A673 (cell line): Measurements from ENCODE around the gene CREB3L1. TPM values are rescaled to one million over a fixed set of nuclear protein-coding genes. Genes with fewer than 3 reads are reported as not detected.
A peak's percentile ranks its signal among the peaks of the same experiment; 100 is the strongest.

ENCODE experiments used
- BruUV-seq: library from RNA; stranded (reverse); fragments of 400-500 nt; replicated peaks from 2 replicates; lab custom pipeline; 2021; lab: Mats Ljungman, UMichigan
- CTCF ChIA-PET: fragments of 300-600 bp; sonication (Branson Sonifier 250); formaldehyde crosslinking; loops from one replicate; lab custom pipeline; 2022; ENCODE audit warnings: antibody characterized with exemption; lab: Charles Lee
- POLR2A ChIA-PET: fragments of 300-600 bp; sonication (Branson Sonifier 250); formaldehyde crosslinking; loops from one replicate; lab custom pipeline; 2022; ENCODE audit warnings: antibody characterized with exemption; ENCODE audit not compliant: low non-redundant PET; lab: Charles Lee
- DNase-seq: peaks from one replicate; pipeline ENCODE4 v3.0.0-alpha.2; 2015; ENCODE audit warnings: low spot score
- H3K27ac ChIP-seq: fragments of 200-600 bp; sonication (generic); 2 replicates; pipeline ENCODE4 v1.5.1; 2016; ENCODE audit warnings: mixed run types, low read depth, mild to moderate bottlenecking, mixed read lengths, antibody characterized with exemption, low read length; ENCODE audit not compliant: poor library complexity, severe bottlenecking
- H3K27me3 ChIP-seq: fragments of 200-600 bp; sonication (generic); replicated peaks from 2 replicates; pipeline ENCODE4 v1.6.1; 2017; ENCODE audit warnings: mixed run types, low read depth, mild to moderate bottlenecking, mixed read lengths, antibody characterized with exemption, low read length; ENCODE audit not compliant: insufficient read depth, poor library complexity
- H3K36me3 ChIP-seq: fragments of 200-600 bp; sonication (generic); 2 replicates; pipeline ENCODE4 v1.6.1; 2016; ENCODE audit warnings: mixed run types, mild to moderate bottlenecking, mixed read lengths, antibody characterized with exemption, low read length; ENCODE audit not compliant: insufficient read depth, poor library complexity, severe bottlenecking
- H3K4me1 ChIP-seq: fragments of 200-600 bp; sonication (generic); 2 replicates; pipeline ENCODE4 v1.6.1; 2017; ENCODE audit warnings: mixed run types, mild to moderate bottlenecking, mixed read lengths, antibody characterized with exemption, low read length; ENCODE audit not compliant: insufficient read depth, poor library complexity, severe bottlenecking
- H3K4me3 ChIP-seq: fragments of 200-600 bp; sonication (generic); 2 replicates; pipeline ENCODE4 v1.5.1; 2016; ENCODE audit warnings: low read depth, mixed run types, mild to moderate bottlenecking, mixed read lengths, low read length; ENCODE audit not compliant: poor library complexity, severe bottlenecking
- H3K9me3 ChIP-seq: fragments of 200-600 bp; sonication (generic); 2 replicates; pipeline ENCODE4 v1.6.1; 2016; ENCODE audit warnings: mixed run types, low read depth, mild to moderate bottlenecking, mixed read lengths, antibody characterized with exemption, low read length; ENCODE audit not compliant: poor library complexity, severe bottlenecking
- EZH2 ChIP-seq: fragments of 200-600 bp; sonication (generic); IDR thresholded peaks from 2 replicates; pipeline ENCODE4 v1.6.1; 2017; ENCODE audit warnings: borderline replicate concordance, low read depth, mild to moderate bottlenecking, mixed read lengths, antibody characterized with exemption, low read length; ENCODE audit not compliant: poor library complexity, severe bottlenecking
- intact Hi-C: fragments of 100-400 bp; cut with micrococcal nuclease; formaldehyde crosslinking; loops from one replicate; pipeline ENCODE4 v1.10.0; 2022; ENCODE audit not compliant: unreplicated experiment
- total RNA-seq: library from RNA; stranded (reverse); gene quantifications from 2 replicates; pipeline ENCODE4 v1.2.3, GENCODE V29; 2021
- TF ChIP-seq, protein P1 (sequence below): fragments of 300-800, 200-600 bp; sonication (generic); conservative IDR thresholded peaks from 2 replicates; pipeline ENCODE4 v1.5.1; 2017; ENCODE audit warnings: low read depth, mild to moderate bottlenecking, antibody characterized with exemption, low read length, moderate library complexity, mixed read lengths

The CREB3L1 gene
- total RNA-seq, 1 experiment from 2014 or later = 3.5 TPM

DNA sequence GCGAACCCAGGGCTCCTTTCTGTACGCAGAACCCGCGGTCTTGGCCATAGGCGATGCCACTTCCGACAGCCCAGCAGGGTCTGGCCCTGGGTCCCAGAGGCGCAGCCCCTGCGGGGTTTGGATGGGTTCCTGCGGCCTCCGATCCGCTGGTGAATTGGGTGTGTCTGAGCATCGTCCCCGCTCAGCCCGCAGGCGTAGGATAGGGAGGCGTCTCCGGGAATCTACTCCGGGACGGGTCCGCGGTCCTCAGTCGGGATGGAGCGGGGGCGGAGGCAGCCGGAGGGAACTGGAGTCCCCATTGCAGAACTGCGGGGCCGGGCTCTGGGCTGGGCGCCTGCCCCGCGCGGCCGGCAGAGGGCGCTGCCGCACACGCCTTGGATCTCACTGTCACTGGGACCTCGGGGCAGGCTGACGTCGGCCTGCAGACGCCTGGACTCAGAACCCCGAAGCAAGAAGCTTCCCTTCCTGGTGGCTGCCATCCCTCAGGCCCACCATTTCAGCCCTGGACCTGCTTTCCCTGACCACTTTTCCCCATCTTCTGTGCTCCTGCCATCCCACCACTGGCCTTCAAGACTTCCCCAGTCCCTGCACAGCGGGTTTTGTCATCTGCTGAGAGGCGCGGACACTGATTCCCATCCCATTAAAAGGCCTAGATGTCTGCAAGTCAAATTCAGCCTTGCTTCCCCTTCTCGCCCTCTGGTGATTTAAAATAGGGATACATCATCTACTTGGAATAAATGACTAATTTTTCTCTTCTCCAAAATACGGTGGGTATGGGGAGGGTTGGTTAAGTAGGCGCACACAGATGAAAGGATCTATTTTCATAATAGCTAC is 38.3 kb upstream of the CREB3L1 start:
- Histone ChIP-seq H3K27ac (no peak overlapping the region), H3K4me3 (peak overlapping the region; percentile 45), H3K4me1 (peaks cover 46% of the 10 kb centered on the region), H3K9me3 (peaks cover 7% of the 10 kb centered on the region), H3K27me3 (no peaks in the 10 kb centered on the region), H3K36me3 (no peaks in the 10 kb centered on the region)
- ChIA-PET POLR2A (interaction anchor here (0.6 to 0.7 kb wide), 3 partner anchors 76 to 637 kb away, joined by 3 to 7 read pairs (median 6); no protein-coding TSS in a partner anchor), CTCF (interaction anchor here (0.6 to 8.7 kb wide), 12 partner anchors 29 to 297 kb away, joined by 3 to 205 read pairs (median 4); partner anchors contain the start of genes CHRM4 and CREB3L1)
- intact Hi-C loops = loop anchor here (1.0 to 10.0 kb wide), 6 partner anchors 69 to 364 kb away; no protein-coding TSS in a partner anchor
- TF ChIP-seq, protein P1, sequence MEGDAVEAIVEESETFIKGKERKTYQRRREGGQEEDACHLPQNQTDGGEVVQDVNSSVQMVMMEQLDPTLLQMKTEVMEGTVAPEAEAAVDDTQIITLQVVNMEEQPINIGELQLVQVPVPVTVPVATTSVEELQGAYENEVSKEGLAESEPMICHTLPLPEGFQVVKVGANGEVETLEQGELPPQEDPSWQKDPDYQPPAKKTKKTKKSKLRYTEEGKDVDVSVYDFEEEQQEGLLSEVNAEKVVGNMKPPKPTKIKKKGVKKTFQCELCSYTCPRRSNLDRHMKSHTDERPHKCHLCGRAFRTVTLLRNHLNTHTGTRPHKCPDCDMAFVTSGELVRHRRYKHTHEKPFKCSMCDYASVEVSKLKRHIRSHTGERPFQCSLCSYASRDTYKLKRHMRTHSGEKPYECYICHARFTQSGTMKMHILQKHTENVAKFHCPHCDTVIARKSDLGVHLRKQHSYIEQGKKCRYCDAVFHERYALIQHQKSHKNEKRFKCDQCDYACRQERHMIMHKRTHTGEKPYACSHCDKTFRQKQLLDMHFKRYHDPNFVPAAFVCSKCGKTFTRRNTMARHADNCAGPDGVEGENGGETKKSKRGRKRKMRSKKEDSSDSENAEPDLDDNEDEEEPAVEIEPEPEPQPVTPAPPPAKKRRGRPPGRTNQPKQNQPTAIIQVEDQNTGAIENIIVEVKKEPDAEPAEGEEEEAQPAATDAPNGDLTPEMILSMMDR = peak; percentile 100
- TF ChIP-seq EZH2 = no peak
- no TSS peak for BruUV-seq
- DNase-seq = peak; percentile 98

DNA sequence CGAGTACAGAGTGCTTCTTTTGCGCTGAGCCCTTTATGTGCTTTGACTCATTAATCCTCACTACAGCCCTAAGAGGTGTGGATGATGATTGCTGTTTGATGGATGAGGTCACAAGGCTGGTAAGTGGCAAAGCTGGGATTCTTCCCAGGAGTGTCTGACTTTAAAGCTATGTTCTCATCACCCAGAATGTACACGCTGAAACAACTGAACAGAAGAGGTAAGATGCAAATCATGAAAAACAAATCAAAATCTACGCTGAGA is 37.7 kb upstream of the CREB3L1 start:
- Histone ChIP-seq H3K9me3 (peaks cover 7% of the 10 kb centered on the region), H3K36me3 (no peaks in the 10 kb centered on the region), H3K27me3 (no peaks in the 10 kb centered on the region), H3K27ac (no peak overlapping the region), H3K4me3 (no peak overlapping the region), H3K4me1 (peaks cover 51% of the 10 kb centered on the region)
- CTCF ChIA-PET = interaction anchor here (0.6 to 8.7 kb wide), 12 partner anchors 28 to 296 kb away, joined by 3 to 205 read pairs (median 4); partner anchors contain the start of genes CHRM4 and CREB3L1
- DNase-seq = no peak
- POLR2A ChIA-PET = interaction anchor here (0.6 kb wide), 1 partner anchor 148 kb away, joined by 6 read pairs; no protein-coding TSS in a partner anchor
- intact Hi-C loops = loop anchor here (1.0 to 10.0 kb wide), 8 partner anchors 58 to 1625 kb away; no protein-coding TSS in a partner anchor
- BruUV-seq = no TSS peak
- no peak for TF ChIP-seq EZH2
- TF ChIP-seq, protein P1 = no peak

DNA sequence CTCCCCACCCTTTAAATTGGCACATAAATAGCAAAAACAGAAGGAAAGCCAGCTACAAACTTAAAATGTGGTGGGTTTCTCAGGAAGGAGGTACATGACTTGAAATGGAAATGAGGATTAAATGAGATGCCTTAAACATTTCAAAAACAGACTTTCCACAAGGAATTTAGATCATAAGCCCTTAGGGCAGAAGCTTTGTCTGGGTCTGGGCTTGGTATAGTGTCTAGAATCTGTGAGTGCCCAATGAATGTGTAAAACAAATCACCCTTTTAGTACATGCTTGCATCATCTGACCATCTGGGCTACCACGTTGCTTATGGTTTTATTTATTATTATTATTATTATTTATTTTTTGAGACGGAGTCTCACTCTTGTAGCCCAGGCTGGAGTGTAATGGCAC is 37.1 kb upstream of the CREB3L1 start:
- Histone ChIP-seq H3K36me3 (no peaks in the 10 kb centered on the region), H3K4me3 (no peak overlapping the region), H3K27ac (peak overlapping the region; percentile 1), H3K9me3 (peaks cover 7% of the 10 kb centered on the region), H3K27me3 (no peaks in the 10 kb centered on the region), H3K4me1 (peaks cover 51% of the 10 kb centered on the region)
- POLR2A ChIA-PET = no interaction called here
- DNase-seq = no peak
- TF ChIP-seq, protein P1 = no peak
- no peak for TF ChIP-seq EZH2
- BruUV-seq = no TSS peak
- CTCF ChIA-PET = interaction anchor here (1.1 to 8.7 kb wide), 5 partner anchors 38 to 296 kb away, joined by 3 to 205 read pairs (median 9); partner anchors contain the start of gene CREB3L1
- intact Hi-C loops = loop anchor here (5.0 to 10.0 kb wide), 2 partner anchors 57 to 1624 kb away; no protein-coding TSS in a partner anchor
